HG02759 (cell line): ENCODE measurements around the gene NOTCH2NLA.
"Not testable (repeated sequence)": the region's sequence is repeated elsewhere in the genome, so short reads cannot be mapped to it uniquely, and the experiment has no call there.

ENCODE experiments used
- ATAC-seq: cut with Tn5 transposase; IDR thresholded peaks from one replicate; pipeline ENCODE4 v1.9.1; 2021; ENCODE audit warnings: mild to moderate bottlenecking, moderate library complexity; ENCODE audit not compliant: unreplicated experiment

Gene NOTCH2NLA

DNA sequence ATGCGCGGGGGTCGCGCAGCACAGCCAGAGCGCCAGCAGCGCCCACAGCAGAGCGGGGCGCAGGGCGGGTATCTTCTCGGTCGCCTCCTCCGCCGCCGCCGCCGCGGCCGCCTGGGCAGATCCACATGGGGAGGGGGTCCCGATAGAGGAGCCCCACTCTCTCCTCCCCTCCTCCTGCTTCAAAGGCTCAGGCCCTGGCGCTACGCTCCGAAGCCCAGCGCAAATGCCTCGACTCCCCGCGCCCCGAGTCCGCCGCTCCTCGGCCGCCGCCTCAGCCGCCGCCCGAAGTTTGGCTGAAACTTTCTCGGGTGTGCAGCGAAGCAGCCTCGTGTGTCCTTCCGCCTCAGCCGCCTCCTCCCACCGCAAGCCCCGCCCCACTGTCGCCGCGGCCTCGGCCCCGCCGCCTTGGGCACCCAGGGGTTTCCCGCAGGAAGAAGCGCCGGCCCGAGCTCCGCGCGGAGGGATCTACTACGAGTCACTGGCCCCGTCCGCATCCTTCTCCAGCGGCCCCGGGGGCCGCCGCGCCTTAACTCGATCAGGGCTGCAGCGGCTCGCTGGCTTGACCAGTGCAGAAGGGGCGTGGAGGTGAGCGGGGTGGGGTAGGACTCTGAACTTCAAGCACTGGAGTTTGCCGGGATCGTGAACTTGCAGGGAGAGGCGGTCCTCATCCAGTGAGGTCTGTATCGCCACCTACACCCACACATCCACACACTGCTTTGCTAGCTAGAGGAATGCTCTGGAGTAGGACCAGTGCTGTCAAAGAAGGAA is at the start of gene NOTCH2NLA:
TSS of gene NOTCH2NLA (minus strand) at position 312 of the 768 bp plus-strand sequence. CDS start 39,684 bp downstream, outside the sequence.
- peak; percentile 60 for ATAC-seq

DNA sequence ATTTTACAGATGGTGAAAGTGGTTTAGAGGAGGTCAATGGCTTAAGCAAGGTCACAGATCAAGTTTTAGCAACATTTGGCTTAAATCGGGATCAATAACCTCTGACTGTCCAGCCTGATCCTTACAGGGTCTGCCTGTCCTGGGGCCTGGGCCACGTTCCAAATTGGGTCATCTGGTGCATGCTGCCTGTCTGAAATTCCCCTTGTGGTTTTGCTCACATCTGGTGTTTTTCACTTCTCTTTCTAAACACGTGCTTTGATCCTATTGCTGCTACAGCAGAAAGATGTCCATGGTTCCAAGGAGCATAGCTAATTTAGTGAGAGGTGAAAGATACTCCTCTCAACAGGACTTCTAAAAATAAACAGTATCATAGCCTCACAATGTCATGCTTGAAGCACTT is 49.5 kb upstream of the NOTCH2NLA start:
- peak; percentile 73 for ATAC-seq

DNA sequence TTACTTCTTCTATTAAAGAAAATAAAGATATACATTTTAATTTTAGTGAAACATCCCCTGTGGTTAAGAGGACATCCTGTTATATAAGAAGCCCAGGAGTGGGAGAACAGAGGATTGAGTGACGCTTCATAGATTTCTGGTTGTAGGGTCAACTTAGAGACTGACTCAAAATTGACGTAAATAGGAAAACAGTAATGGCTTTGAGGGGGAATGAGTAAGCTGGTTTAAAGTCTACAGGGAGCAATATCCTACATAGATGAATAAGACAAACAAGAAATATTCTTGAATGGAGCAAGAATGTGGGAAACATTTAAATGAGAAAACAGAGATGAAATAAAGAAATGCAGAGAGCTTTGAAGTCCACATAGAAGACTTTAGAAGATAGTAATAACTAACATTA is 48.3 kb upstream of the NOTCH2NLA start:
- ATAC-seq = not testable (repeated sequence)

DNA sequence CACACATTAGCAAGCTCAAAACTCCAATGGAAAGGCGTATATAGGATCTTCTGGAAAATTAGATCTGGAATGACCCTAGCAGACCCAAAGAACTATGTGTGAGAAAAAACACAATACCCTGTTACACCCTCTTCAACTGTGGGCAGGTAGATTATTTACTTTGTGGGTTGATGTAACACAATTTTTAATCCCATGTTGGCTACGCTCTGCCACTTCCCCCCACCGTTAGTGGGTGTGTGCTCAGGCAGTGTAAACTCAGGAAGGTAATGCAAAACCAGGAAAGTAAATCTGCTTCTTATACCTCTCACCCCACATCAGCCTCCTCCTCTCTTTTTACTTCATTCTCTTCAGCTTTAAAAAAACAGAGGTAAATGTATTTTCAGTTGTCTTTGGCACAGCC is 45.3 kb upstream of the NOTCH2NLA start:
- not testable (repeated sequence) for ATAC-seq

DNA sequence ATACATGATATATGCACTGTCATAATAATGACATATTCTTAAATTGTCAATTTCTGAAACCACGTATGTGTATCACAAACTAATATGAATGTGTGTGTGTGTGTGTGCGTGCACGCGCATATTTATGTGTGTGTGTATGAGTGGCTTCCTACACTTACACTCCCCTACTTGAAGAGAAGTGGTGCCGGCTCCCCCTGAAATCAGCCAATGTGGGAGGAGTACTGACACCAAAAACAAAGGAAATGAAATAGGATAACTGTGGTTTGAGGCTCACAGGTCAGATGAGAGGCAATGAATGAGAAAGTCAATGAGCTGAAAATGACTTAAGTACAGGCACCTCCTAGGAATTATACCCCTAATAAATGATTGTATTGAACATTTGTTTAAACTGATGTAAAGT is 44.4 kb upstream of the NOTCH2NLA start:
- not testable (repeated sequence) for ATAC-seq

DNA sequence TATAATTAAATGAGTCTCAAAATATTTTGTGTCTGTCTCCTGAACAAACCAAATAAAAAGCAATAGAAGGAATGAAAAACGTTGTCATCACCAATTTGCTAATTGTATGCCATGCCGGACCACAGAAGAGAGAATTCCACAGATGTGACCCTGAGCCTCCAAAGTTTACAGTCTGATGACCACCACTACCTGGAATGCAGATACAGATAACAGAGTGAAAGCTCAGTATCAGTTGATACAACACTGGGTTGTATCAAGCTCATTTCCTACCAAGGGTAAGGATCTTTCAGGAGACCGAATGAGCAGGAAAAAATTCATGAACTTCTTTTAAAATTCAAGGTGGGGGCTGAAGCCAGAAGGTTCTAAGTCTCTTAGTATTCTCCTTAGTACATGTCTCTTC is 43.9 kb upstream of the NOTCH2NLA start:
- ATAC-seq = not testable (repeated sequence)

DNA sequence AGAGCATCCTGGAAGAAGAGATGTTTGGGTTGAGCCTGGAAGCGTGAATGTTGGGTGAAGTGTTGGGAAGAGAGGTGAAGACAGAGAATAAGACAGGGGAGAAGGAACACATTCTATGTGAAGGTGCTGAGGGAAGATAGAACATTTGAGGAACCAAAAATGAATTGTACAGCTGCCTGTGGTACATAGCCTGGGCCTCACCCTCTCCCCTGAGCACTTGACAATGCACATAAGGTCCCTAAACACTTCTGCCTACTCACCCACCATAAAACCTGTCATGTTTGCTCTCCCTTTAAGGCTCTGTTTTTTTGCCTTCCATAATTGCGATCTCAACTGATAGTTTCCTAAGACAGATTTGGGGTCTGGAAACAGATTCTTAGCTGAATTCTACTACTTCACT is 43.2 kb upstream of the NOTCH2NLA start:
- ATAC-seq = not testable (repeated sequence)

DNA sequence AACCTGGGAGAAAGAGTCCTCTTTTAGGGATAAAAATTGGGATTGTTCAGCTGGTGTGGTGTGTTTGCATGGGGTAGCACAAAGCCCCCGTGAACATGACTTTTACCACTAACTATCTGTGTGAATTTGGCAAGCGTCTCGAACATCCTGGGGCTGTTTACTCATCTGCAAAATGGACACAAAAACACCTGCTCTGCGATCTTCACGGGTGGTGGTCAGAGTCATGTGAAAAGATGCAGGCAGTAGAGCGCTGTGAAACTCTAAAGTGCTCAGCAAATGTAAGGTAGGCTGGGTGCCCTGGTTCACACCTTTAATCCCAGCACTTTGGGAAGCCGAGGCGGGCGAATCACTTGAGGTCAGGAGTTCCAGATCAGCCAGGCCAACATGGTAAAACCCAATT is 41.3 kb upstream of the NOTCH2NLA start:
- not testable (repeated sequence) for ATAC-seq

DNA sequence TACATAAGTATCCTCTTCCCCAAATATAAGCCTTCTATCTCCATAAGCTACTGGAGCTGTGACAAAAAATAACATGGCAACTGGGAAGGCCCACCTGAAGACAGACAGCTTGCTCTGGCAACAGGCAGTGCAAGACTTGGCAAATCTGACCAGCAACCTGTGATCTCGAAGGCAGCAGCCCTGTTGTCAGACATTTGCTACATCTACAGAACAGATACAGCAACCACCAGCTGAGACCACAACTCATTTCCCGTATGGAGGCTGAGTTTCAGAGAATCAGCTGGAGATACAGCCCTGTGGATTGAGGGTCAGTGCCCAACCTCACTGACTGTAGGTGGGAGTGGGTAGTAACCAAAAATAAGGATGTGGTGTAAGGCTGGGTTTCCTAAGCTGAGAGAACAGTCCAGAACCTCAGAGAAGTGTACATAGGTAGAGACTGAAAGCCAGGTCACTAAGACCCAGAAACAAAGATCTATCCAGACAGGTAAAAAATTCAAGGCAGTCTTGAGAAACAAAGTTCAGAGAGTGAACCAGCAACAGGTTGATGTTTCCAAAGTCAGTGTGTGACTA is 37.4 kb upstream of the NOTCH2NLA start:
- ATAC-seq = not testable (repeated sequence)

DNA sequence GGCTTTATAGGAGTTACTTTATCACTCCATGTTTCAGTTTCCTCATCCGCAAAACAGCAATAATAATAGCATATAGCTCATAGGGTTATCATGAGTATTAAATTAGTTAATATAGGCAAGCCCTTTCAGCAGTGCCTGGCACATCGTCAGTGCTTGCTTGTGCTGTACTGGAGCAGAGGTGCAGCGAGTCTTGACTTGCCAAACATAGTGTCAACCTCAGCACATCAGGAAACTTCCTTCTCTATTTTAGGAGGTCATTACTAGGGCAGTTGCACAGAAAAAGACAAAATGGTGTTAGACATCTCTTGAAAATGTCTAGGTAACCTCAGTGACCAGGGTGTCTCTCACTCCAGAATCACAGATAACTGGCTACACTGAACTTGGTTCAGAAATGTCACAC is 35.9 kb upstream of the NOTCH2NLA start:
- not testable (repeated sequence) for ATAC-seq

DNA sequence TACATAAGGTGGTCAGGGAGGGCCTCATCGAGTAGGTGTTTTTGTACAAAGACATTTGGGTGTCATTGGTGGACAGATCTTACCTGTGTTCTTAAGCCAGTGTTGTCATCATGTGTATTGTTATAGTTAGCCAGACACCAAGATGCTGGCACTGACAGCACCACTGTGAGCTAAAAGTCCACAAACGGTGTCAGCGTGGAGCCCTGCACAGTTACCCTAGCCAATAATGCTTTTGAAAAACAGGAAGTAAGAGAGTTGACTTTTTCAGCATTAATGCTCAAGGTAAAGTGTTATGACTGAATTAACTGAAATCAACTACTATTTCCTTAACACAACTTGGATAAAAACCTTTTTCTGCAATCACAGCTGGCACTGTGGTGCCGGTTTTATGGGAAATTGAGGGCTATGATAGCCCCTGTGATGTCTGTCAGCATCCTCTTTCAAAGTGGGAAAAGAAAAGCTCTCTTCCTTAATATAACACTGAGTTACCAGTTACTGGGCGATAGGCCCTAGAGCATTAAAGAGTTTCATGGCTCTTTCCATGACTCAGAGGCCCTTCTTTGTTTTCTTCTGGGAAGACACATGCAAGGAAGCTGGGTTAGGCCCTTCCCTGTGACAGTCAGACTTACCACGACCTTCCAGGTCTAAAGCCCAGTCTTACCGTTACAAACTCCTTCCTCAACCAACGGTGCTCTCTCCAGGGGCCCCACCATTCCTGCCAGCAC is 31.3 kb upstream of the NOTCH2NLA start:
- ATAC-seq = not testable (repeated sequence)

DNA sequence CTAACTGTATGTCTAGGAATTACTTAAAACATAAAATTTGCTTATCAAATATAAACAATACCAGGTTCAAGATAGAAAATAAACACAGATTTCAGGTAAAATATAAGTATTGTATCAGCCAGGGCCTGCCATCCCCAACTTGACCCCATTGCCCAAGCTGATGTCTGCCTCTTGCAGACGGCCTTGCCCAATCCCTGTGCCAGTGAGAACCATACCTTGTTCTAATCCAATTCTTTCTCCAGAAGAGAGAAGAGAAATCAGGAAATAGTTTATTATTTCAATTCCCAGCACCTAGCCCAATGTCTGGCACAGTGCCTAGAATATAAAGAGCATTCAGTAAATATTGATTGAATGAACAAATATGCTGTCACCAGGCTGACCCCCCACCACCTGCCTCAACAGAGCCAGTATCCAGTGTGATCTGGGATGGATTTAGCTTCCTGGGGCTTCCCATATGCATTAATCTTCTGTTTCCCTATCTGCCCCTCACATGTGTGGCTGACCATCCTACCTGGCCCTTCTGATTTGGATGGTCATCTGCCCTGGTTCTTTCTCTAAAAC is 29.3 kb upstream of the NOTCH2NLA start:
- not testable (repeated sequence) for ATAC-seq

DNA sequence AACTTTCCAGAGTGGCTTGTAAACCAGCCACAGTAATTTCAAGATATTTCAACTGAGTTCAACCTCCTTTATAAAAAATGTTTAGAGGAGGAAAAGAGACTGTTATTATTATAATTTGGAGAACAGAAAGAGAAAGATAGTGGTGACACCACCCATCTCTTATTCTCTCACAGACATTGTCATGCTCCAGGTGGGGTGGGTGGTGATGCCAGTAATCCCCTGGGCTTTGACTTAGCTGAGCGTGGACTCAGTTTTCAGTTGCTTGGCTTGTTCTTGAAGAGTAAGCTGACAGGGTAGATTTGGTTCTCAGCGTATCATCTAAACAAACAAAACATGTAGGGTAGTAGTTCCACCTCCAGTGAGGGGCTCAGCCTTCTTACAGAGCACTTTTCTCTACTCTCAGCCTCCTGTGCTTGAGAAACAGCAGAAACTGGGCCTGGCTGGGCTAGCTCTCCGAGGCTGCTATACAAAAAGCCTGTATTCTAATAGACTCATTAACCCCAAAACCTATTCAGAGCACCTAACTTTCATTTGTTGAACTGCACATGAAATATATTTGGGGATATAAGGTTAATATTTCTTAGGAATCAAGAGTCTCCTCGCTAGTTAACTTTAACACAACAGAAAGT is 25.9 kb upstream of the NOTCH2NLA start:
- ATAC-seq = not testable (repeated sequence)

DNA sequence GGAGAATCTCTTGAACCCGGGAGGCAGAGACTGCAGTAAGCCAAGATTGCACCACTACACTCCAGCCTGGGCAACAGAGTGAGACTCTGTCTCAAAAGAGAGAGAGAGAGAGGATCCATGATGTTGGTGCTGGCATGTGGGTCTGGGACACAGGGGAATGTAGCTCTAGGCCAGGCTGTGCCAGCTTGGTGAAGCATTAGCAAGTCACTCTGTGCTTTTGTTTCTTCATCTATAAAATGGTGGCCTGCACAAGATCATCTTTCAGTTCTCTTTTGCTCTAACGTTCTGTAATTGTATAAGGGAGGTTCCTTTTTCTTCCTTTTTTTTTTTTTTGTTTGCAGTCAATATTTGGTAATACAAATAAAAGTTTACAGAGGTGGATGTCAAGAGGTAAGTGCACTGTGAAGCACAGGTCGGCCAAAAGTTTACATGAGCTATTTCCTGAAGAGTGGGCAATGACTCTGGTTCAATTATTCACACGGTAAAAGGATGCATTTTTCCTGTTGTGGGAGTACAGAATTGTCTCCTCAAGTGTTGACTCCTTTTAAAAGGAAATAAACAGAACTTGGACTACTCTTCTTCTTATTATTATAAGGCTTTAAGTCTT is 24.5 kb upstream of the NOTCH2NLA start:
- ATAC-seq = not testable (repeated sequence)

DNA sequence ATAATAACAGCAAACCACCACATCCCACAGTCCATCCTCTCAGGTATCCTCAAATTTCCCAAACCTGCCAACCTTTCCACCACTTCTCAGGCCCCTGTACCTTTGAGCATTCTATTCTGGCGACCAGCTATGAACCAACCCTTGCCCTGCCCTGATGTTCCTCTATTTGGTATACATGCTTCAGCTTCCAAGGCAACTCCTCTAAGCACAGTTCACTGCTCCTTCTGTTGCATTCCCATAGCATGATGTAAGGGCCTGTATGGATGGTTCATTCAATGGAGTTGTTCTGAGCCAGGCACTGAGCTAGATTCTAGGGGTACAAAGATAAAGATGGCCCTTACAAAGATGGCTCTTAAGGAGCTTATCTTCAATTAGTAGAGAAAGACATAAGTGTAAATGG is 22.7 kb upstream of the NOTCH2NLA start:
- not testable (repeated sequence) for ATAC-seq

DNA sequence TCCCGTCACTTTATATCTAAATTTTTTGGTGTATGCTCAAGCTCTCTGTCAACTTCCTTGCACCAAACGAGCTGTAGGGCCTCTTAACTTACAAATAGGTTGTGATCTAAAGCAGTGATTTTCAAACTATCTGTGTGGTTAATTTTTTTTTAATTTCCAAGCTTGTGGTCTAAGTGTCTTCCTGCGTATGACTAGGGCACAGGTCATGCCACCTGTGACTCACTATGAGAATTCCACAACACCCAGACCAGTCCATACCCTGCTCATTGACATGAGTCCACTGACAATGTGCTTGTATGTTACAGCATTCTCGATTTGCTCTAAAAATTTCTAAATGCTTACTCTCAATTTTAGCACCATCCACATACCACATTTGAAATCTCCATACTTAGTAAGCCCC is 19.8 kb upstream of the NOTCH2NLA start:
- ATAC-seq = not testable (repeated sequence)

DNA sequence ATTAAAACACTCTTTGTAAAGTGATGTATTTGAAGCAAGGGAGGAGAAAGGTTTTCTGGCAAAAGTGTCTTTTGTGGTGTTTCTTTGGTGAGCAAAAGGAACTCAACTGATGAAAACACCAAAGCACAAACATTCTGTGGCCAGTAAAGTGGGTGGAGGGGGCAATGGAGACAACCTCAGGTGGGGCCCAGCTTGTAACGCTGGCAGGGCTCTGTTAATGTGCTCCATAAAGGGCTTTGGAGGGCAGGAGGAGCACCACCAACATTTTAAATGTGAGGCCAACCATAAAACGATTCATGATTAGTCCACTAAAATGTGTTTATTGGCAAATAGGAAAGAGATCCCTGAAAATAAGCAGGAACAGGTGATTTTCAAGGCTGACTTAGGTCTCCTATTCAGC is 7.8 kb upstream of the NOTCH2NLA start:
- ATAC-seq = not testable (repeated sequence)

DNA sequence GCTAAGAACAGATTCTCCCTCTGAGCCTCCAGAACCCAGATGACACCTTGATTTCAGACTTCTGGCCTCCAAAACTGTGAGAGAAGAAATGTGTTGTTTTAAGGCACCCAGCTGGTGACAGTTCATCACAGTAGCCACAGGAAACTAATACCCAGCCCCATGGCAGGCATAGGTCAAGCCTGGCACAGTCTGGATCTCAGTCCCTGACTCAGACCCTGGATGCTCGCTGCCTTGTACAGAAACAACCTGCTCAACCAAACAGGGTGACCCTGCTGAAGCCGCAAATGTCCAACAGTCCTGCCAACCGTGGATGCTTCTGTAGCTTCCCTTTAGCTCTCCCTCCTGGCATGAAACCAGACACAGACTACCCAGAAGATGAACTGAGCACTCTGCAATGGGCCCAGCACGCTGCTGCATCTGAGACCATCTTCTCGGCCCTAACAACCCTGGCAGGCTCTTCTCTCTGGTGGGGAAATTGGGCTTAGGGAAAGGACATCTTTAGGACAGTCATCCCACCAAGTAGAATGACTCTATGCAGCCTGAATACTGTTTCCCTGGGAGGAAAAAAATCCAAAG is 7.3 kb upstream of the NOTCH2NLA start:
- ATAC-seq = not testable (repeated sequence)

DNA sequence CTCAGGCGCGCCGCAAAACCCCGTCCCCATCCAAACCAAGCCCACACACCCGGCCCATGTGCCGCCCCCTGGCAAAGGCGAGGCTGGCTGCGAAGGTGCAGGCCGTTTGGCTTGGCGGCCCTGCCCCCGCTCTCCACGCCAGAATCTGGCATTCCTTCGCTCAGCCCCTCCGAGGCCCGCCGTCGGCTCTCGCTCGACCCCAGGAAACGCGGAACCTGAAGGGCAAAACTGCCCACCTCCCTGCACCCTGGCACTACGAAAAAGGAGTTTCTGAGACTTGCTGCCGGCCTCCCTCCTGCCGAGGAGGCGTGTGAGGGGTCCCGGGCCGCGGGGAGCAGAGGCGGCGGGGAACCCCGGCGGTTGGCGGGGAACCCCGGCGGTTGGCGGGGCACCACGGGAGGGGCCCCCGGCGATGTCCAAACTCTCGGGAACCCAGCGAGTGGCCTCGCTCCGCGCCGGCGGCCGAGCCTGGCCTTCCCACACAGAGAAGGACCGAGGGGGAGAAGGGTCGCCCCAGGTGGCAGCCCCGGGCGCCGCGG is 608 bp downstream of the NOTCH2NLA start:
- not testable (repeated sequence) for ATAC-seq

DNA sequence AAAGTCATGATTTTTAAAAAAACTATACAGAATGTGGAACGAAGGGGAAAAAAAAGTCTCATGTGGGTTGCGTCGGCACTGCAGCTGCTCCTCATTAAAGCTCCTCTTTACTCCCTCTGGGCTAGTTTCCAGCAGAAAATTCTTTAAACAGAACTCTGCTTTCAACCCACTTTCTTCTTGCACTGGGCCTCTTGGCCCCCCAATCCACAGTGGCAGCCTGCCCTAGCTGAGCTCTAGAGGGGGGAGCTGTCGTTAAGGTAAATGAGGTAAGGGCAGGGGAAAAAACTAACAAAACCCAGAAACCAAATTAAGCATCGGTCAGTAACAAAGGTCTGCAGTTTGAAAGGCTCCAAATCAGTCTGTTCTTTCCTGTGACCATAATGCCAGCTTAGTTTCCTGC is 54.3 kb downstream of the NOTCH2NLA start:
- ATAC-seq = not testable (repeated sequence)
